K562 (cell line): ENCODE results near the gene ETV7. TPM values are rescaled to one million over a fixed set of nuclear protein-coding genes. Genes with fewer than 3 reads are reported as not detected.

Experiments used
- BCL6 ChIP-seq: fragments of 250-450 bp; sonication (Bioruptor Pico); IDR thresholded peaks from 2 replicates; pipeline ENCODE4 v1.4.0; 2020
- C11orf30 ChIP-seq: fragments of 450-650 bp; IDR thresholded peaks from 2 replicates; pipeline ENCODE4 v1.6.1; 2016; ENCODE audit warnings: low read depth, mild to moderate bottlenecking
- CCNT2 ChIP-seq: IDR thresholded peaks from 2 replicates; pipeline ENCODE4 v1.6.1; 2011; ENCODE audit warnings: borderline replicate concordance, low read depth, mild to moderate bottlenecking, moderate library complexity, mixed read lengths, low read length; ENCODE audit not compliant: insufficient read length; ENCODE audit errors: extremely low read depth
- DDX20 ChIP-seq: fragments of 450-650 bp; IDR thresholded peaks from 2 replicates; pipeline ENCODE4 v1.6.1; 2016; ENCODE audit warnings: missing genetic modification characterization, low read depth, mild to moderate bottlenecking, missing compliant biosample characterization, moderate library complexity
- EP300 ChIP-seq: IDR thresholded peaks from 2 replicates; pipeline ENCODE4 v1.6.1; 2012; ENCODE audit warnings: low read length, improper control_type of control experiment
- HMG20A ChIP-seq: fragments of 450-650 bp; formaldehyde crosslinking; conservative IDR thresholded peaks from 2 replicates; pipeline ENCODE4 v1.4.0; 2020; ENCODE audit warnings: mild to moderate bottlenecking, mixed read lengths
- KDM2B ChIP-seq: fragments of 250-450 bp; sonication (Bioruptor Pico); IDR thresholded peaks from 2 replicates; pipeline ENCODE4 v1.8.0; 2021; ENCODE audit warnings: mild to moderate bottlenecking, moderate library complexity
- MECOM ChIP-seq: fragments of 250-450 bp; sonication (Bioruptor Pico); IDR thresholded peaks from 2 replicates; pipeline ENCODE4 v1.8.0; 2022; ENCODE audit warnings: inconsistent platforms
- NCOA4 ChIP-seq: fragments of 450-650 bp; IDR thresholded peaks from 2 replicates; pipeline ENCODE4 v1.6.1; 2018; ENCODE audit warnings: mild to moderate bottlenecking; ENCODE audit not compliant: partially characterized antibody
- NFRKB ChIP-seq: fragments of 450-650 bp; IDR thresholded peaks from 2 replicates; pipeline ENCODE4 v1.6.1; 2016; ENCODE audit warnings: low read depth
- NR2C2 ChIP-seq, 2 experiments: fragments of 200-800 bp in 1 of 2; sonication (Bioruptor generic) in 1 of 2; sonication (generic) in 1 of 2; formaldehyde crosslinking in 1 of 2; IDR thresholded peaks; 2 replicates each; pipeline versions ENCODE4 v1.6.1 to v1.8.0; 2016 to 2022; ENCODE audit warnings: mild to moderate bottlenecking in 1 of 2, missing compliant biosample characterization in 1 of 2, missing genetic modification characterization in 1 of 2, missing genetic modification reagents in 1 of 2
- SETDB1 ChIP-seq: IDR thresholded peaks from one replicate; pipeline ENCODE4 v1.6.1; 2012; ENCODE audit warnings: low read length, control low read depth, inconsistent platforms
- TFAM ChIP-seq: fragments of 250-450 bp; sonication (Bioruptor Pico); conservative IDR thresholded peaks from 2 replicates; pipeline ENCODE4 v1.5.0; 2021; ENCODE audit warnings: mild to moderate bottlenecking, moderate library complexity
- TGIF2 ChIP-seq: sonication (generic); formaldehyde crosslinking; IDR thresholded peaks from 2 replicates; pipeline ENCODE4 v1.8.1; 2022; ENCODE audit warnings: mild to moderate bottlenecking, missing genetic modification reagents, moderate library complexity
- ZFP91 ChIP-seq: sonication (generic); formaldehyde crosslinking; IDR thresholded peaks from 2 replicates; pipeline ENCODE4 v1.8.0; 2022; ENCODE audit warnings: mild to moderate bottlenecking, missing genetic modification reagents
- ZNF212 ChIP-seq: fragments of 450-650 bp; formaldehyde crosslinking; IDR thresholded peaks from 2 replicates; pipeline ENCODE4 v1.4.0; 2020; ENCODE audit warnings: mild to moderate bottlenecking
- ZNF707 ChIP-seq: fragments of 250-450 bp; sonication (Bioruptor Pico); conservative IDR thresholded peaks from 2 replicates; pipeline ENCODE4 v1.8.0; 2022; ENCODE audit warnings: inconsistent platforms, mild to moderate bottlenecking, moderate library complexity
- polyA plus RNA-seq, 8 experiments: library from polyadenylated mRNA; depleted of rRNA in 4 of 8; stranded (reverse) in 5 of 8; unstranded in 3 of 8; fragments of >200 nt; fragmentation: Nextera tagmentation in 2 of 8; fragmentation: Illumina TruSeq in 1 of 8; extraction: Ambion mirVana in 2 of 8; extraction: Trizol in 1 of 8; gene quantifications; 2 replicates each; pipeline versions ENCODE4 v1.2.1 to v1.2.3, GENCODE V29; 2011 to 2014; ENCODE audit warnings: inconsistent platforms in 1 of 8, missing spikeins in 1 of 8
- total RNA-seq, 7 experiments: library from RNA; depleted of rRNA in 6 of 7; stranded (reverse); fragments of >200 nt in 6 of 7; fragmentation: Illumina TruSeq in 2 of 7; extraction: Trizol in 2 of 7; gene quantifications; 2 replicates each; pipeline versions ENCODE4 v1.2.1 to v1.2.3, GENCODE V29; 2011 to 2021; ENCODE audit warnings: low replicate concordance in 1 of 7
- TF ChIP-seq, protein P1 (sequence below): fragments of 250-450 bp; sonication (Bioruptor Pico); IDR thresholded peaks from 2 replicates; pipeline ENCODE4 v1.5.0; 2021; ENCODE audit warnings: mild to moderate bottlenecking, borderline replicate concordance
- TF ChIP-seq, protein P2 (sequence below): IDR thresholded peaks from 2 replicates; pipeline ENCODE4 v1.6.1; 2011; ENCODE audit warnings: borderline replicate concordance, low read depth, mild to moderate bottlenecking, moderate library complexity, low read length; ENCODE audit not compliant: insufficient read depth, poor library complexity, severe bottlenecking
- TF ChIP-seq, protein P3 (sequence below), 2 experiments: fragments of 200-800 bp in 1 of 2; sonication (Bioruptor generic) in 1 of 2; sonication (generic) in 1 of 2; formaldehyde crosslinking in 1 of 2; IDR thresholded peaks in 1 of 2; conservative IDR thresholded peaks in 1 of 2; 2 replicates each; pipeline versions ENCODE4 v1.5.0 to v1.6.1; 2016 to 2020; ENCODE audit warnings: missing compliant biosample characterization in 1 of 2, missing genetic modification characterization in 1 of 2, missing genetic modification reagents in 1 of 2

Gene ETV7
- total and polyA plus RNA-seq, 9 of the 15 experiments (the other 6 are each of a cell fraction or from before 2014, with no cell fraction given) = 0.07 to 0.22 (median 0.14) TPM; not detected in 3

DNA sequence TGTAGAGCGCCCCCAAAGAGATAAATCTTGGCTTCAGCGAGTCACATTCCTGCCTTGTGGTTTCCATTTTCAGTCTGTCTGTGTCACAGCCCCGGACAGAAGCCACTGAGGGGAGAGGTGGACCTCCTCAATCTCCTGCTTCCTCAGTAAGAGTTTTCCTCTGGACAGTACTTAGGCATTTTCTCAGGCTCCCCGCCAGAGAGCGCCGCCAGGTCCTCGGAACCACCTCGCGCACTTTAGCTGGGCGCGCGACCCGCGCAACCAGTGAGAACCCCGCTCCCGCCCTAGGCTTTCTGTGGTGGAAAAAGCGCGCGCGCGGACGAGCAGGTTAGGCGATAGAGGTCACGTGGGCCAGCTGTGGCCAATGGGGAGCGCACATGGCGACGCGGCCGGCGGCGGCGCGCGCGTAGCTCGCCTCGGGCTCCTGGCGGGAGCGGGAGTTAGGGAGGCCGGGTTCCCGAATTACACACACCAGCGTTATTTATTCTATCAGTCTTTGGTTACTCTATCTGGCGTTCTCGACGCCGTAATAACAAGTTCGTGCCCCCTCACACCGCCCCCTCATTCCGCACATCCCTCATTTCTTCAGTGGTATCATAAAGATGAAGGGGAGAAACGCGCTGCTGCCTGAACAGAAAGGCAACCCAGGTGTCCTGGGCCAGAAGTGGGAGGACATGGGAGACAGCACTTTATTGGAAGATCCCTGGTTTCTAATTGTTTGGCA is 35.8 kb upstream of the ETV7 start (continued):
- TF ChIP-seq, protein P1, sequence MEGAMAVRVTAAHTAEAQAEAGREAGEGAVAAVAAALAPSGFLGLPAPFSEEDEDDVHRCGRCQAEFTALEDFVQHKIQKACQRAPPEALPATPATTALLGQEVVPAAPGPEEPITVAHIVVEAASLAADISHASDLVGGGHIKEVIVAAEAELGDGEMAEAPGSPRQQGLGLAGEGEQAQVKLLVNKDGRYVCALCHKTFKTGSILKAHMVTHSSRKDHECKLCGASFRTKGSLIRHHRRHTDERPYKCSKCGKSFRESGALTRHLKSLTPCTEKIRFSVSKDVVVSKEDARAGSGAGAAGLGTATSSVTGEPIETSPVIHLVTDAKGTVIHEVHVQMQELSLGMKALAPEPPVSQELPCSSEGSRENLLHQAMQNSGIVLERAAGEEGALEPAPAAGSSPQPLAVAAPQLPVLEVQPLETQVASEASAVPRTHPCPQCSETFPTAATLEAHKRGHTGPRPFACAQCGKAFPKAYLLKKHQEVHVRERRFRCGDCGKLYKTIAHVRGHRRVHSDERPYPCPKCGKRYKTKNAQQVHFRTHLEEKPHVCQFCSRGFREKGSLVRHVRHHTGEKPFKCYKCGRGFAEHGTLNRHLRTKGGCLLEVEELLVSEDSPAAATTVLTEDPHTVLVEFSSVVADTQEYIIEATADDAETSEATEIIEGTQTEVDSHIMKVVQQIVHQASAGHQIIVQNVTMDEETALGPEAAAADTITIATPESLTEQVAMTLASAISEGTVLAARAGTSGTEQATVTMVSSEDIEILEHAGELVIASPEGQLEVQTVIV (CRISPR knock-in tag) = no peak
- TF ChIP-seq BCL6 (CRISPR knock-in tag) (no peak), HMG20A (CRISPR knock-in tag) (no peak), CCNT2 (peak; percentile 90), ZFP91 (CRISPR knock-in tag) (no peak), ZNF707 (CRISPR knock-in tag) (no peak), NCOA4 (no peak), NR2C2 (CRISPR knock-in tag; IDR thresholded peaks at IDR 0.05) (no peak), NR2C2 (tag; IDR thresholded peaks at IDR 0.05) (peak; percentile 71; the same call in 1 of the 2 replicates), KDM2B (no peak), MECOM (CRISPR knock-in tag) (no peak), ZNF212 (CRISPR knock-in tag) (no peak), C11orf30 (0 out of 2 replicates have a peak, but pooled peaks have one; percentile 4), EP300 (peak; percentile 49), TGIF2 (CRISPR knock-in tag) (no peak), DDX20 (tag) (no peak), TFAM (CRISPR knock-in tag) (no peak), NFRKB (no peak; the same call in 1 of the 2 replicates), SETDB1 (no peak)
- TF ChIP-seq, protein P2, sequence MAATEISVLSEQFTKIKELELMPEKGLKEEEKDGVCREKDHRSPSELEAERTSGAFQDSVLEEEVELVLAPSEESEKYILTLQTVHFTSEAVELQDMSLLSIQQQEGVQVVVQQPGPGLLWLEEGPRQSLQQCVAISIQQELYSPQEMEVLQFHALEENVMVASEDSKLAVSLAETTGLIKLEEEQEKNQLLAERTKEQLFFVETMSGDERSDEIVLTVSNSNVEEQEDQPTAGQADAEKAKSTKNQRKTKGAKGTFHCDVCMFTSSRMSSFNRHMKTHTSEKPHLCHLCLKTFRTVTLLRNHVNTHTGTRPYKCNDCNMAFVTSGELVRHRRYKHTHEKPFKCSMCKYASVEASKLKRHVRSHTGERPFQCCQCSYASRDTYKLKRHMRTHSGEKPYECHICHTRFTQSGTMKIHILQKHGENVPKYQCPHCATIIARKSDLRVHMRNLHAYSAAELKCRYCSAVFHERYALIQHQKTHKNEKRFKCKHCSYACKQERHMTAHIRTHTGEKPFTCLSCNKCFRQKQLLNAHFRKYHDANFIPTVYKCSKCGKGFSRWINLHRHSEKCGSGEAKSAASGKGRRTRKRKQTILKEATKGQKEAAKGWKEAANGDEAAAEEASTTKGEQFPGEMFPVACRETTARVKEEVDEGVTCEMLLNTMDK = peak; percentile 37
- TF ChIP-seq, protein P3, sequence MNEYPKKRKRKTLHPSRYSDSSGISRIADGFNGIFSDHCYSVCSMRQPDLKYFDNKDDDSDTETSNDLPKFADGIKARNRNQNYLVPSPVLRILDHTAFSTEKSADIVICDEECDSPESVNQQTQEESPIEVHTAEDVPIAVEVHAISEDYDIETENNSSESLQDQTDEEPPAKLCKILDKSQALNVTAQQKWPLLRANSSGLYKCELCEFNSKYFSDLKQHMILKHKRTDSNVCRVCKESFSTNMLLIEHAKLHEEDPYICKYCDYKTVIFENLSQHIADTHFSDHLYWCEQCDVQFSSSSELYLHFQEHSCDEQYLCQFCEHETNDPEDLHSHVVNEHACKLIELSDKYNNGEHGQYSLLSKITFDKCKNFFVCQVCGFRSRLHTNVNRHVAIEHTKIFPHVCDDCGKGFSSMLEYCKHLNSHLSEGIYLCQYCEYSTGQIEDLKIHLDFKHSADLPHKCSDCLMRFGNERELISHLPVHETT (CRISPR knock-in tag; conservative IDR thresholded peaks at IDR 0.05 in 1 of 2, IDR thresholded peaks at IDR 0.05 in 1 of 2) = peak in 1 of 2 experiments; percentile 81; a peak in 1 of 4 replicates
